Ovary (tissue), 3 donors: ENCODE results near the gene VEPH1.

Experiments used
- POLR2A ChIP-seq: fragments of 450-650 bp; IDR thresholded peaks from one replicate; pipeline ENCODE4 v1.6.1; 2017; ENCODE audit warnings: antibody characterized with exemption, mild to moderate bottlenecking, moderate library complexity
- TF ChIP-seq, protein P1 (sequence below), 3 donors: fragments of 450-650 bp in 2 of 3; fragments of 200-600 bp in 1 of 3; IDR thresholded peaks; one replicate each; pipeline versions ENCODE4 v1.5.1 to v1.8.0; 2016 to 2022; ENCODE audit warnings: antibody characterized with exemption in 3 of 3, mild to moderate bottlenecking in 1 of 3
- donor health status: DM: no; HTN: no; CAD: no.

GRCh38 chr3:157445857-157446256 lies 57.4 kb downstream of the VEPH1 start:
- TF ChIP-seq, protein P1, sequence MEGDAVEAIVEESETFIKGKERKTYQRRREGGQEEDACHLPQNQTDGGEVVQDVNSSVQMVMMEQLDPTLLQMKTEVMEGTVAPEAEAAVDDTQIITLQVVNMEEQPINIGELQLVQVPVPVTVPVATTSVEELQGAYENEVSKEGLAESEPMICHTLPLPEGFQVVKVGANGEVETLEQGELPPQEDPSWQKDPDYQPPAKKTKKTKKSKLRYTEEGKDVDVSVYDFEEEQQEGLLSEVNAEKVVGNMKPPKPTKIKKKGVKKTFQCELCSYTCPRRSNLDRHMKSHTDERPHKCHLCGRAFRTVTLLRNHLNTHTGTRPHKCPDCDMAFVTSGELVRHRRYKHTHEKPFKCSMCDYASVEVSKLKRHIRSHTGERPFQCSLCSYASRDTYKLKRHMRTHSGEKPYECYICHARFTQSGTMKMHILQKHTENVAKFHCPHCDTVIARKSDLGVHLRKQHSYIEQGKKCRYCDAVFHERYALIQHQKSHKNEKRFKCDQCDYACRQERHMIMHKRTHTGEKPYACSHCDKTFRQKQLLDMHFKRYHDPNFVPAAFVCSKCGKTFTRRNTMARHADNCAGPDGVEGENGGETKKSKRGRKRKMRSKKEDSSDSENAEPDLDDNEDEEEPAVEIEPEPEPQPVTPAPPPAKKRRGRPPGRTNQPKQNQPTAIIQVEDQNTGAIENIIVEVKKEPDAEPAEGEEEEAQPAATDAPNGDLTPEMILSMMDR (IDR thresholded peaks at IDR 0.05) = no peak
- TF ChIP-seq POLR2A = no peak
